Left ventricle myocardium inferior (tissue), 1 donor: ENCODE measurements around the gene TBC1D22A. TPM values are rescaled to one million over a fixed set of nuclear protein-coding genes. Genes with fewer than 3 reads are reported as not detected.
A peak's percentile ranks its signal among the peaks of the same experiment; 100 is the strongest.

ENCODE experiments used
- DNase-seq: peaks from one replicate; pipeline ENCODE4 v3.0.0-alpha.2; 2020
- H3K27ac ChIP-seq: fragments of 200-600 bp; replicated peaks from 2 replicates; pipeline ENCODE4 v1.8.0; 2021
- H3K27me3 ChIP-seq: fragments of 200-600 bp; 2 replicates; pipeline ENCODE4 v1.8.0; 2021; ENCODE audit warnings: low read depth
- H3K36me3 ChIP-seq: fragments of 200-600 bp; 2 replicates; pipeline ENCODE4 v1.8.0; 2021
- H3K4me1 ChIP-seq: fragments of 200-600 bp; 2 replicates; pipeline ENCODE4 v1.8.0; 2021
- H3K4me3 ChIP-seq: fragments of 200-600 bp; 2 replicates; pipeline ENCODE4 v1.8.0; 2021; ENCODE audit warnings: mild to moderate bottlenecking, moderate library complexity
- H3K9me3 ChIP-seq: fragments of 200-600 bp; replicated peaks from 2 replicates; pipeline ENCODE4 v1.8.0; 2021
- intact Hi-C: fragments of 100-400 bp; cut with micrococcal nuclease; formaldehyde crosslinking; loops from one replicate; pipeline ENCODE4 v1.11.0; 2022
- total RNA-seq: library from RNA; stranded (reverse); fragmentation: NEBNext Ultra II Directional; extraction: Animal tissue kit (Norgen Biotek cat#: 25700); gene quantifications from one replicate; pipeline ENCODE4 v1.2.1, GENCODE V29; 2021
- TF ChIP-seq, protein P1 (sequence below): fragments of 200-600 bp; IDR thresholded peaks from 2 replicates; pipeline ENCODE4 v1.8.0; 2021; ENCODE audit warnings: antibody characterized with exemption, mild to moderate bottlenecking, borderline replicate concordance
- donor health status: DM: no; HTN: yes; CAD: no; lungs with severe emphysema.

Gene TBC1D22A
- total RNA-seq, 1 donor from 2014 or later = 16.2 TPM

DNA sequence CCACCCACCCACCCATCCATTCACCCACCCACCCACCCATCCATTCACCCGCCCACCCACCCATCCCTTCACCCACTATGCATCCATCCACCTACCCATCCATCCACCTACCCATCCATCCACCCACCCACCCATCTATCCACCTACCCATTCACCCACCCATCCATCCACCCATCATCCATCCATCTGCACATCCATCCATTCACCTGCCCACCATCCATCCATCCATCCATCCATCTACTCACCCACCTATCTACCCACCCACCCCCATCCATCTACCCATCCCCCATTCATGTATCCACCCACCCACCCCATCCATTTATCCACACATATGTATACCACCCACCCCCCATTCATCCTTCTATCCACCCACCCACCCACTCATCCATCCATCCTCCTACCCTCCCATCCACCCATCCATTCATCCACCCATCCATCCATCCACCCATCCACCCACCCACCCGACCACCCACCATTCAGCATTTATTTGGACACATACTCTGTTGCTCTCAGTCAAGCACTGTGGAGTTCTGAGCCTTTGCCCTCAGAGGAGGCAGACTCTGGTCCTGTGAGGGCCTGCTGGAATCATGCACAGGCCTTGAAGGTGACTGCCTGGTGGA lies 380.1 kb downstream of the TBC1D22A start:
- H3K9me3 ChIP-seq = no peaks in the 10 kb centered on the region
- no peak for DNase-seq
- intact Hi-C loops = no loop called here
- TF ChIP-seq, protein P1, sequence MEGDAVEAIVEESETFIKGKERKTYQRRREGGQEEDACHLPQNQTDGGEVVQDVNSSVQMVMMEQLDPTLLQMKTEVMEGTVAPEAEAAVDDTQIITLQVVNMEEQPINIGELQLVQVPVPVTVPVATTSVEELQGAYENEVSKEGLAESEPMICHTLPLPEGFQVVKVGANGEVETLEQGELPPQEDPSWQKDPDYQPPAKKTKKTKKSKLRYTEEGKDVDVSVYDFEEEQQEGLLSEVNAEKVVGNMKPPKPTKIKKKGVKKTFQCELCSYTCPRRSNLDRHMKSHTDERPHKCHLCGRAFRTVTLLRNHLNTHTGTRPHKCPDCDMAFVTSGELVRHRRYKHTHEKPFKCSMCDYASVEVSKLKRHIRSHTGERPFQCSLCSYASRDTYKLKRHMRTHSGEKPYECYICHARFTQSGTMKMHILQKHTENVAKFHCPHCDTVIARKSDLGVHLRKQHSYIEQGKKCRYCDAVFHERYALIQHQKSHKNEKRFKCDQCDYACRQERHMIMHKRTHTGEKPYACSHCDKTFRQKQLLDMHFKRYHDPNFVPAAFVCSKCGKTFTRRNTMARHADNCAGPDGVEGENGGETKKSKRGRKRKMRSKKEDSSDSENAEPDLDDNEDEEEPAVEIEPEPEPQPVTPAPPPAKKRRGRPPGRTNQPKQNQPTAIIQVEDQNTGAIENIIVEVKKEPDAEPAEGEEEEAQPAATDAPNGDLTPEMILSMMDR = no peak
- H3K36me3 ChIP-seq = no peaks in the 10 kb centered on the region
- peaks cover 11% of the 10 kb centered on the region for H3K4me1 ChIP-seq
- H3K27ac ChIP-seq = peak overlapping the region; percentile 46
- H3K27me3 ChIP-seq = no peaks in the 10 kb centered on the region
- no peak overlapping the region for H3K4me3 ChIP-seq

DNA sequence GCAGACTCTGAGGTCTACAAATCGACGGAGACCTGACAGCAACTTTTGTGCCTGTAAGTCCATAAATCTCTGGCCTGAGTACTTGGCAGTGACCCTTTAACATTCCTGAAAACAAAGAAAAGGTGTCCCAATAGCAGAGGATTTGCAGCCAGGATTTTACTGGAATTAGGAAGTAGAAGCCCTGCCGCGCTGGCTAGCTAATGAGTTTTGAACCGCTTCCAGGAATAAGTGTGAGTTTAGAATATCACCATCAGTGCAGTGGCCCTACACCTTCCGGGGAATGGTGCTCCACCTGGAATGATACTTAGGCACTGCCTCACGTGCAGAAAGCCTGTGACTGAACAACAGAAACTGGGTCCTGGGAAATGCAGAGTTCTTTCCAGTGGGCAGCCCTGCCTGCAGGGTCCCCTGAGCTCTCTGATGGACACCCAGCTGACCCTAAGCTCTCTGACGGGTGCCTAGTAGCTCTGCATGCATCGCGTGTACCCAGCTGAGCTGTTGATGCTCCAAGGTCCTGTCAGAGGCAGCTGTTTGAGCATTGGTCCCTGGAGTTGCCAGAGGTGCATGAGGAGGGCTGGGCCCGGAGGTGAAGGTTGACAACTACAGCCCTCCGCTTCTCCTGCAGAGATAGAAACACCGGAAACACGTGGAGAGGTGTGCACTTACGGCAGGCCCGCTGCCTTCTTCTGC lies 380.9 kb downstream of the TBC1D22A start:
- Histone ChIP-seq H3K27ac (peak overlapping the region; percentile 46), H3K4me3 (no peak overlapping the region), H3K27me3 (no peaks in the 10 kb centered on the region), H3K4me1 (peaks cover 11% of the 10 kb centered on the region), H3K36me3 (no peaks in the 10 kb centered on the region), H3K9me3 (no peaks in the 10 kb centered on the region)
- TF ChIP-seq, protein P1 = no peak
- intact Hi-C loops = no loop called here
- DNase-seq = no peak

DNA sequence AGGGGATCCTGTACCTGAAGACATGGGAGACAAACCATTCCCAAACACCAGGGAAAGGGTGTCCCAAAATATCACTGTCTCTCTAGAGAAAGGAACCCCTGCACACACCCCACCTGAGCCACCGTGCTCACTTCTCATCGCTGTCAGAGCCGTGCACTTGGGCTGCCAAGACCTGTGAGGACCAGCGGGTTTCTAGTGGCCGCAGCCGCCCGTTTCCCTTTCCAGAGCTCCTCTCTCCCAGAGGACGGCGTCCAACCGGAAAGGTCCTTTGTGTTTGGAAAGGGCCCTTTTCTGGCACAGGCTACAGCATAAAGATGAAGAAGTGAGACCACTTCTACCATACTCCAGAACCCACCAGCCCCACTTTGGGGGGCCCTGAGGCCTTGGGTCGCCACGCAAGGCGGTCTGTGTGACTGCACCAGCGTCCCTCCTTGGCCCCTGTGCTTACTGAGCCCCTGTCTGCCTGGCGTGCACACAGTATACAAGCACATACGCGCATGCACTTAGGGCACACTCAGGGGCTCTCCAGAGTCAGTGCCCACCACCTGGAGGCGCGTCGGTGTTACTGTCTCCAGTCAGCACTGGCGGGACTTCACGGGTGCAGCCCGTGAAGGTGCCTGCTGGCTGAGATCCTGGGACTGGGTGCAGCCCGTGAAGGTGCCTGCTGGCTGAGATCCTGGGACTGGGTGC lies 381.8 kb downstream of the TBC1D22A start:
- DNase-seq = no peak
- TF ChIP-seq, protein P1 = no peak
- Histone ChIP-seq H3K27me3 (no peaks in the 10 kb centered on the region), H3K4me1 (peaks cover 11% of the 10 kb centered on the region), H3K36me3 (no peaks in the 10 kb centered on the region), H3K9me3 (no peaks in the 10 kb centered on the region), H3K27ac (no peak overlapping the region), H3K4me3 (no peak overlapping the region)
- intact Hi-C loops = no loop called here

DNA sequence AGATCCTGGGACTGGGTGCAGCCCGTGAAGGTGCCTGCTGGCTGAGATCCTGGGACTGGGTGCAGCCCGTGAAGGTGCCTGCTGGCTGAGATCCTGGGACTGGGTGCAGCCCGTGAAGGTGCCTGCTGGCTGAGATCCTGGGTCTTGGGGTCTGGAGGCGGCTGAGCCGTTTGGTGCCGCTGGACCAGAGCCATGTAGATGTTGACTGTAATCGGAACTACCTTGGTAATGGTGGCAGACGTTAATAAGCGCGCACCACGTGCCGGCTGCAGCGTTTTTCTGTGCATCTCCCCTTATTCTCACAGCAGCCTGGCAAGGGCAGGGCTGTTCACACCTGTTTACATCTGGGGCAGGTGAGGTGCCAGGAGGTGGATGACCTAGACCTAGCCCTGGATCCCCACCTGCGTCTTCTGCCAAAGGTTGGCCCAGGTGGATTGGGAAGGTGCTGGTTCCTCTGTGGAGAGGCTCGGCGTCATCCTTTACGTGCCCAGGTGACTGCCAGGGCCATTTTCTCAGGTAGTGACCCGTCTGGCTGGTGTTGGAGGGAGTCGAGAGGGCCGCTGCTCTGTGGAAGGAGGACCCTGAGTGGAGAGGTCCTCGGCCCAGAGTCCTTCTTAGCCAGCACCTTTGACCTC lies 382.5 kb downstream of the TBC1D22A start:
- TF ChIP-seq, protein P1 = no peak
- Histone ChIP-seq H3K36me3 (no peaks in the 10 kb centered on the region), H3K4me3 (no peak overlapping the region), H3K27me3 (no peaks in the 10 kb centered on the region), H3K9me3 (no peaks in the 10 kb centered on the region), H3K27ac (no peak overlapping the region), H3K4me1 (peaks cover 11% of the 10 kb centered on the region)
- intact Hi-C loops = no loop called here
- DNase-seq = no peak

DNA sequence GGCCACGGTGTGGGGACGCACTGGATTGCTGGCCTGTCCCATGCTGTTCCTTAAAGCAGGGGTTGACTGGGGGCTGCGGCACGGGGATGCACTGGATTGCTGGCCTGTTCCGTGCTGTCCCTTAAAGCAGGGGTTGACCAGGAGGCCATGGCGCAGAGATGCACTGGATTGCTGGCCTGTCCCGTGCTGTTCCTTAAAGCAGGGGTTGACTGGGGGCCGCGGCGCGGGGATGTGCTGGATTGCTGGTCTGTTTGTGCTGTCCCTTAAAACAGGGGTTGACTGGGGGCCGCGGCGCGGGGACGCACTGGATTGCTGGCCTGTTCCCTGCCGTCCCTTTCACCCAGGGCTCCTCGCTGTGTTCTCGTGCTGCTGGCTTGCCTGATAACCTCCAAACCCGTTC lies 383.4 kb downstream of the TBC1D22A start:
- no peak overlapping the region for H3K4me3 ChIP-seq
- peaks cover 11% of the 10 kb centered on the region for H3K4me1 ChIP-seq
- no peaks in the 10 kb centered on the region for H3K36me3 ChIP-seq
- TF ChIP-seq, protein P1 = no peak
- no peak for DNase-seq
- H3K27me3 ChIP-seq = no peaks in the 10 kb centered on the region
- intact Hi-C loops = no loop called here
- H3K27ac ChIP-seq = no peak overlapping the region
- no peaks in the 10 kb centered on the region for H3K9me3 ChIP-seq
